NCI-H82 treated with DMSO at 0.1 percent for 48 hours (cell line): ENCODE measurements around the gene COL8A2.
"Not testable (repeated sequence)": the region's sequence is repeated elsewhere in the genome, so short reads cannot be mapped to it uniquely, and the experiment has no call there.

Experiments used
- DNase-seq: peaks from one replicate; lab custom pipeline; 2025; ENCODE audit not compliant: unreplicated experiment; lab: John Stamatoyannopoulos, UW

The COL8A2 gene

GRCh38 chr1:36125129-36125991 is at the start of gene COL8A2:
Gene COL8A2 (minus strand): TSS chr1:36125222. CDS start chr1:36100242, 24,980 bp downstream.
- no peak for DNase-seq

- no peak for DNase-seq
Observed at GRCh38 chr1:36174713-36175112, 49.7 kb upstream of the COL8A2 start.

- DNase-seq: no peak
Observed at GRCh38 chr1:36172983-36173382, 48.0 kb upstream of the COL8A2 start.

- DNase-seq: no peak
Observed at GRCh38 chr1:36172017-36172747, 47.2 kb upstream of the COL8A2 start.

DNA sequence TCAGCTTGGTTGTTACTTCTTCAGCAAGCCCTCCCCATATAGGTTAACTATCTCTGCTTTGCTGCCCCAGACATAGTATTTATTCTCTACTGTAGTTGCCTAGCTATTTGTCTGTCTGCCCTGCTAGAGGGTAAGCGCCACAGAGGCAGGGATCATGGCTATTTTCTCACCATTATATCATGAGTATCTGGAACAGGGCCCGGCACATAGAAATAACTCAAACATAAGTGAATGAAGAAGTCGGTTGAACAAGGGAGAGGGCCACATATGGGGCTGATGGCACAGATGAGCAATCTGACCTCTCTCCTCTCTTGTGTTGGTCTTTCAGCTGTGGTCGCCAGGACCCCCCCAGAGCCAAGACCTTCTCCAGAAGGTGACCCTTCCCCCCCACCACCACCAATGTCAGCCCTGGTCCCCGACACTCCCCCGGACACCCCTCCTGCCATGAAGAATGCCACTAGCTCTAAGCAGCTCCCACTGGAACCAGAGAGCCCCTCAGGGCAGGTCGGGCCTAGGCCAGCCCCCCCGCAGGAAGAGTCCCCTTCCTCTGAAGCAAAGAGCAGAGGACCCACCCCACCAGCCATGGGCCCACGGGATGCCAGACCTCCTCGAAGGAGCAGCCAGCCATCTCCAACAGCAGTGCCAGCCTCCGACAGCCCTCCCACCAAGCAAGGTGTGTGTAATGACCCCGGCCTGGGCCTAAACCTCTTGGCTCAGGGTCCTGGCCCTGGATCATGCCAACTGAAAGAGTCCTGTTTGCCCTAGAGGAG is 45.8 kb upstream of the COL8A2 start:
- no peak for DNase-seq

- no peak for DNase-seq
Observed at GRCh38 chr1:36168514-36168913, 43.5 kb upstream of the COL8A2 start.

DNA sequence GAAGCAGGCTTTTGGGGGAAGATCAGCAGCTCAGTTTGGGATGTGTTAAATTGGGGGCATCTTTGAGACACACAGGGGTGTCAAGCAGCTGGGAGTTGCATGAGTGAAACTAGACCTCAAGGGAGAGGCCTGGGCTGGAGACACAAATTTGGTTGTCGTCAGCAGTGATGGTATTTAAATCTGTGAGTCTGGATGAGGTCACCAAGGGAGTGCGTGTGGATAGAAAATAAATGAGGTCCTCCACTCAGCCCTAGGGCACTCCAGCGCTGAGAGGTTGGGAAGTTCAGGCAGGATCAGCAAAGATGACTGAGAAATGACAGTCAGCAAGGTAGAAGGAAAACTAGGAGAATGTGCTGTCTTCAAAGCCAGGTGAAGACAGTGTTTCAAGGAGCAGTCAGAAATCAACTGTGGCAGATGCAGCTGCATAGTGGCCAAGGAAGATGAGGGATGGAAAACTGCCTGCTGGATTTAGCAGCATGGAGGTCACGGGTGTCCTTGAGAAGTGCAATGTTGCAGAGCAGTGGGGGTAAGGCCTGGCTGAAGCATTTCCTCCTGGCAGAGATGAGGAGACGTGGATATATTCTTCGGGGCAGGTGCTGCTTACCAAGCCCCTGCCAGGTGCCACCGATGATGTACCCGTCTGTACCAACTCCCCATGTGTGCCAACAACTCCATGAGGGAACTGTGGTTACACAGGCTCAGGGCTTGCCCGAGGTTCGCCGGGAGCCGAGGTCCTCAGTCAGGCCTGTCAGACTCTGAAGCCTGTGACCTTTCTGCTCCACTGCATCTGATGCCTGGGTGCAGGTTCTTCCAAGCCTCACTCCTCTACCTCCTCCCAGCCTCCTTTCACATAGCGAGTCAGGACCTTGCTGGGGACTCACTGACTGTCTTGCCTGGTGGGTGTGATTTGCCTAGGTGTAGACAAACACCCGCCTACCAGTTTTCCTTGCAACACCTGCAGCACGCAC is 42.2 kb upstream of the COL8A2 start:
- no peak for DNase-seq

DNA sequence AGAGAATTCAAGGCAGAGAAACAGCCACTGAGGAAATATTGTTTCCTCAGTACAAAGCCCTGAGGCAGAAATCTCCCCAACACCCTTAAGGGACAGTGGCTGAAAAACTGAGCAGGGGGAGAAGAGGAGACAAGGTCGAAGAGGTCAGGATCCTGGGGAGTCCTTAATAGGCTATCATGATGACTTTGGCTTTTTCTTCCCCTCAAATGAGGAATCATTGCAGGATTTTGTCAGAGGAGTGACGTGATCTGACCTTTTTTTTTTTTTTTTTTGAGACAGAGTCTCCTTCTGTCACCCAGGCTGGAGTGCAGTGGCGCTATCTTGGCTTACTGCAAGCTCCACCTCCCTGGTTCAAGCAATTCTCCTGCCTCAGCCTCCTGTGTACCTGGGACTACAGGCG is 41.1 kb upstream of the COL8A2 start:
- no peak for DNase-seq

GRCh38 chr1:36165145-36165544 is 40.1 kb upstream of the COL8A2 start:
- DNase-seq: no peak

- no peak for DNase-seq
Observed at GRCh38 chr1:36164361-36164760, 39.3 kb upstream of the COL8A2 start.

GRCh38 chr1:36163426-36163825 is 38.4 kb upstream of the COL8A2 start:
- no peak for DNase-seq

GRCh38 chr1:36162680-36163239 is 37.7 kb upstream of the COL8A2 start:
- DNase-seq: no peak

DNA sequence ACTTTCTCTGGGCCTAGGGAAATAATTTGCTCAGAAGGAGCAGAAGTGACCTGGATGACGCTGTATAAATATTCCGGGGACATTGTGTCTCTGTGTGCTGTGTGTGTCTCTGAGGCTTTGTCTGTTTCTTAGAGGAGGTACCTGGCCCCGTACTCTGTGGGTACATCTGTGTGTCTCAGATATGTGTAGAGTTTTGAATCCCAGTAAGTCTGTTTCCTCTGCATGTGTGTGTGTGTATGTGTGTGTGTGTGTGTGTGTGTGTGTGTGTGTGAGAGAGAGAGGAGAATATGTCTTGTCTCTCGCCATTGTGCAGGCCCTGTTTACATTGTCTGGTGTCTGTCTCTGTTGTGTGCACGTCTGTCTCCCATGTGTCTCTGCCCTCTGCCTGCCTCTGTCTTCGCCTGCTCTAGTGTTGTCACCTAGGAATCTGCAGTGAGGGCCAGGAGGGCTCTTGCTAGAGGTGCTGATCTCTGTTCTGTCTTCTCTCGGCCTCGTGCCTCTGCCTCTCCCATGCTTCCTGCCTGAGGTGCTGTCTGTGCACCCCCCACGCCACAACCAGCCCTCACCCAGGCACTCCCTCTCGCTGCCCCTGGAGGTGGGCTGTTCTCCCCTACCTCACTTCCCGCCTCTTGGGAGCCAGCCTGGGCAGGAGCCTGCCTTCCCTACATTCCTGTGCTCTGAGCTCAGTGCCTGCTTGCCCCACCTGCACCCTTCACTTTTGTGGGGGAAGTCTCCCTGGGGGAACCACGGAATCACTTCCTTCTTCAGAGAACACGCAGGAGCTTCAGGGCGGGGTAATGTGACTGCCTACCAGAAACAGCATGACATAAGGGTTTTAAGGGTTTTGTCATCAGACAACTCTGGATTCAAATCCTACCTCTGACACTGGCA is 36.9 kb upstream of the COL8A2 start:
- DNase-seq: no peak

GRCh38 chr1:36160949-36161485 is 36.0 kb upstream of the COL8A2 start:
- no peak for DNase-seq

DNA sequence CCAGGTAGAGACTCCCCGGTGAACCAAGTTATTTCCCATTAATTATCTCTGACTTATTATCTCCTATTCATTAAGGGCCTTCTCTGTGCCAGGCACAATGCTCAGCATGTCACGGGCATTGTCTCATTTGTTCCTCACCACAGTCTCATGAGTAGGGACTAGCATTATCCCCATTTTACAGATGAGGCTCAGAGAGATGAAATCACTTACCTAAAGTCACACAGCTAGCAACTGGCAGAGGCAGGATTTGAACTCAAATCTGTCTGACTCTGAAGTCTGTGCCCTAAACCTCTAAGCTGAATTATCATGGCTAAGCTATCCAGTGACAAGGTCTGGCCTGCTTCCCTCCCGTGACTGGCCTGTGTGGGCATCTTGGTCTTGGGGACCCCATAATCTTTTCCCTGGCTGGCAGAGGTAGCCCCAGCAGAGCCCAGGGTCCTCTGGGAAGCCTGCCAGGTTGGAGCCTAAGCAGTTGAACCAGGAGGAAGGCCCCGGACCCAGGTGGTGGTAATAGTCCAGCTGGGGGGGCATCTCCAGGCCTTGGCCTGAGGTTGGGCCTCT is 35.4 kb upstream of the COL8A2 start:
- DNase-seq: no peak

GRCh38 chr1:36159614-36160387 is 34.8 kb upstream of the COL8A2 start:
- DNase-seq: no peak

GRCh38 chr1:36158827-36159252 is 33.8 kb upstream of the COL8A2 start:
- DNase-seq: not testable (repeated sequence)
